Breast epithelium (tissue), 3 donors: ENCODE measurements around the gene NAB1.

ENCODE experiments used
- POLR2A ChIP-seq: fragments of 450-650 bp; IDR thresholded peaks from one replicate; pipeline ENCODE4 v1.6.1; 2016; ENCODE audit warnings: antibody characterized with exemption, mild to moderate bottlenecking, moderate library complexity
- POLR2AphosphoS5 ChIP-seq, 3 donors: sonication (generic); formaldehyde crosslinking; IDR thresholded peaks; one replicate each; pipeline ENCODE4 v1.6.1; 2017; ENCODE audit warnings: antibody characterized with exemption in 3 of 3
- TF ChIP-seq, protein P1 (sequence below), 3 donors: fragments of 450-650 bp; IDR thresholded peaks; one replicate each; pipeline ENCODE4 v1.5.1; 2016 to 2017; ENCODE audit warnings: antibody characterized with exemption in 3 of 3, mild to moderate bottlenecking in 3 of 3, moderate library complexity in 3 of 3

- TF ChIP-seq, protein P1, sequence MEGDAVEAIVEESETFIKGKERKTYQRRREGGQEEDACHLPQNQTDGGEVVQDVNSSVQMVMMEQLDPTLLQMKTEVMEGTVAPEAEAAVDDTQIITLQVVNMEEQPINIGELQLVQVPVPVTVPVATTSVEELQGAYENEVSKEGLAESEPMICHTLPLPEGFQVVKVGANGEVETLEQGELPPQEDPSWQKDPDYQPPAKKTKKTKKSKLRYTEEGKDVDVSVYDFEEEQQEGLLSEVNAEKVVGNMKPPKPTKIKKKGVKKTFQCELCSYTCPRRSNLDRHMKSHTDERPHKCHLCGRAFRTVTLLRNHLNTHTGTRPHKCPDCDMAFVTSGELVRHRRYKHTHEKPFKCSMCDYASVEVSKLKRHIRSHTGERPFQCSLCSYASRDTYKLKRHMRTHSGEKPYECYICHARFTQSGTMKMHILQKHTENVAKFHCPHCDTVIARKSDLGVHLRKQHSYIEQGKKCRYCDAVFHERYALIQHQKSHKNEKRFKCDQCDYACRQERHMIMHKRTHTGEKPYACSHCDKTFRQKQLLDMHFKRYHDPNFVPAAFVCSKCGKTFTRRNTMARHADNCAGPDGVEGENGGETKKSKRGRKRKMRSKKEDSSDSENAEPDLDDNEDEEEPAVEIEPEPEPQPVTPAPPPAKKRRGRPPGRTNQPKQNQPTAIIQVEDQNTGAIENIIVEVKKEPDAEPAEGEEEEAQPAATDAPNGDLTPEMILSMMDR (IDR thresholded peaks at IDR 0.05), result no peak
- TF ChIP-seq POLR2A (no peak), POLR2AphosphoS5 (IDR thresholded peaks at IDR 0.05) (no peak)
Measured at GRCh38 chr2:190641469-190641868, 7.4 kb upstream of the NAB1 start.
